HG03025 (cell line): Measurements from ENCODE around the gene LRRC1.
"Not testable (repeated sequence)": the region's sequence is repeated elsewhere in the genome, so short reads cannot be mapped to it uniquely, and the experiment has no call there.

Source experiments
- ATAC-seq: cut with Tn5 transposase; IDR thresholded peaks from one replicate; pipeline ENCODE4 v1.9.1; 2021; ENCODE audit warnings: mild to moderate bottlenecking, moderate library complexity; ENCODE audit not compliant: unreplicated experiment, low FRiP score

Gene LRRC1

GRCh38 chr6:53792016-53792415, 2.8 kb upstream of the LRRC1 start:
- ATAC-seq, result no peak

DNA sequence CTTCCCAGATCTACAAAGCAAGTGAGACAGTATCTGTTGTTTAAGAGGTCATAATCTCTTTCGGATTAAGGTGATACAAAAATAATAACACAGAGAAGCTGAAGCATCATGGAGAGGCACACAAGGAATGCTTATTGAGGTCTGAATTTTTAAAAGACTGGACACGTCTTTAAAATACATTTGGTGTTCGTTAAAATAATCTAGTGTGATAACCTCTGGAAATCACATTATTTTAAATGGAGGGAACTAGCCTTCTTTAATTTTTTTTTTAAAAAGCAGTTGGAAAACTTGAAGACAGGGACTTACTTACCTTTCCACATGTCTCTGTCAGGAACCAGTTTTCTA, 1.9 kb upstream of the LRRC1 start:
- ATAC-seq, result no peak

GRCh38 chr6:53793318-53794136, 1.3 kb upstream of the LRRC1 start:
- no peak for ATAC-seq

DNA sequence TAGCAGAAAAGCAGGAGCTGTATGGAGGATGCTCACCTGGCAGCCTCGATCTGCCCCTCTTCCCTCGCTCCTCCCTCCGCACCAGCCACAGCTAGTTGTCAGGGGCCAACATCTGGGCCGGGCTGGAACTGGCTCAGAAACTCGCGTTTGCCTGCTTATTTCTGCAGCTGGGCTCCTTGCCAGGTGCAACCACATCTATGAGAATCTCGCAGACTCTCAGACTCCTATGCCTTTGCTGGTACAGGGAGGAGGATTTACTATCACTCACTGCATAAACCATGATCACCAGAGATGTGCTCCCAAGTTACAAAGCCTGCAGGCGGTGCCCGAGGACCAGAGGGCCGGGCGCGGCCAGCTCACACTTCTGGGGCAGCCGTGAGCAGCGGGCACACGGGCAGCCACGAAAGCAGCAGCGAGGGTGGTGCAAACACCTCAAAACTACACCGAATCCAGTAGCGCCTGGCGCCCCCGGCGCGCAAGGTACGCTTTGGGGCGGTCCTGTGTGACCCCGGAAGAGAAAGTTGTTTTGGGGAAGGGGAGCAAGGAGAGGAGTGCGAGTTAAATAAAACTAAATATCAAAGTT, 577 bp upstream of the LRRC1 start:
- peak; percentile 41 for ATAC-seq

GRCh38 chr6:53795340-53795701, 516 bp downstream of the LRRC1 start:
- no peak for ATAC-seq

DNA sequence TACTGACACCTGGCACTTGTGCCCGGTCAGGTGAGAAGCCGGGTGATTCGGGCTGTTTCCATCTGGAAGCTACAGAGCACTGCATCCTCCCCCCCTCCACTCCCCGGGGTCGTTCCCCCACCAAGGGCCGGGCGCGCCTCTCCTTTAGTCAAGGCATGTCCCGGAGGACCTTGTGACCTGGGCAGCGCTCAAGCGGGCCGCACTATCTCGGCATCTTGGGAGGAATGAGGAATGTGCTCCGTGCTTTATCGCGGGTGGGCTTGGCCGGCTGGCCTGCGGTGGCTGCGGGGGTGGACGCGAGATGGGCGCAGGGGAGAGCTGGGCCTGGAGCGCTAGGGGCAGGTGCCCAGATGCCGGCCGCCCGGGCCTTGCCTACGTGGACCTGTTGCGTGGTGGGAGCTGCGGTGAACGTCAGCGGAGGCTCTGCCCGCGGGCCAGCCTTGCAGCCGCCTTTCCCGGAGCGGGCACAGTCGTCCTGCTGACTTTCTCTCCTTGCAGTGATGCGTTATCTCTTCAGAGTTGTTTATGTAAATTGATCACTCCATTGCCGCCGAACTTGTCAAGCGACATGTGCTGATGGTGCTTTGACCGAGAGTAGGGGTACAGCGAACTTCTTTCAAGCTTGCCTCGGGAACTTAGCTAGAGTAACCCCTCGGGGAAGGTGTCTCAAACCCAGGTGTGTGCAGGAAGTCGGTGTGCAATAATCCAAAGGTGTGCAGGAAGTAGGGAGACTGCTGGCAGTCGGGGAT, 1.1 kb downstream of the LRRC1 start:
- ATAC-seq, result no peak

DNA sequence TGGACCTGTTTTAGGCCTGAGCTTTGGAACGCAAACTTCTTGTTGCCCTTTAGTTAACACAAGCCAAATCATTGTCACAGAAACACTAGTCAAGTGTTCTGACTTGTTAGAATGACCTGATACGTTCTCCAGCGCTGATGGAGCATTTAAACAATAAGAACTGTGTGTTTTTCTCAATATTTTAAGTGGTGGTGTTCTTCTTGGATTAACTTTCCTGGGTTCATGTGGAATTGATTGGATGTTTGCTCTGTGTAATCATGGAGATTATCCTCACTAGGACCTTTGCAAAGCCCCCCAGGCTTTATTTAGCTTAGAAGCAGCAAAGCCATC, 1.6 kb downstream of the LRRC1 start:
- no peak for ATAC-seq

GRCh38 chr6:53796791-53797190, 2.0 kb downstream of the LRRC1 start:
- no peak for ATAC-seq

- ATAC-seq, result no peak
Observed at GRCh38 chr6:53797304-53797703, 2.5 kb downstream of the LRRC1 start.

GRCh38 chr6:53799340-53799739, 4.5 kb downstream of the LRRC1 start:
- no peak for ATAC-seq

GRCh38 chr6:53801022-53801421, 6.2 kb downstream of the LRRC1 start:
- ATAC-seq, result no peak

GRCh38 chr6:53802582-53802981, 7.8 kb downstream of the LRRC1 start:
- ATAC-seq, result no peak

- no peak for ATAC-seq
Observed at GRCh38 chr6:53803081-53803860, 8.5 kb downstream of the LRRC1 start.

- no peak for ATAC-seq
Observed at GRCh38 chr6:53805016-53805415, 10.2 kb downstream of the LRRC1 start.

DNA sequence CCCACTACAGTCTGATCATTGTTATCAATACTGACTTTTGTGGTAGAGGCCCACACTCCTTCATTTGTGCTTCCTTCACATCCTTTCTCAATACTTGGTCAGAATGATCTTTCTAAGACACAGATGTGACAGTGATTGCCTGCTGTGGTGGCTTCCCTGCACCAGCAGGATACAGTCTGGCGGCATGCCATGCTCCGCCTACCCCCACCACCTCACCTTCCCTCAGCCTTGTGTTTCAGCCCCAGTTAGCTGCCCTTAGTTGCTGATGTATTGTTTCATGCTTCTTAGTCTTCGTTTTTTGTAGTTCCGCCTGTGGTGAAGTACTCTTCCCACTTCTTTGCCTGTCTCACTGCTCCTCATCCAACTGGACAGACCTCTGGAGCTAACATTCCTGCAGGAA, 10.9 kb downstream of the LRRC1 start:
- no peak for ATAC-seq

DNA sequence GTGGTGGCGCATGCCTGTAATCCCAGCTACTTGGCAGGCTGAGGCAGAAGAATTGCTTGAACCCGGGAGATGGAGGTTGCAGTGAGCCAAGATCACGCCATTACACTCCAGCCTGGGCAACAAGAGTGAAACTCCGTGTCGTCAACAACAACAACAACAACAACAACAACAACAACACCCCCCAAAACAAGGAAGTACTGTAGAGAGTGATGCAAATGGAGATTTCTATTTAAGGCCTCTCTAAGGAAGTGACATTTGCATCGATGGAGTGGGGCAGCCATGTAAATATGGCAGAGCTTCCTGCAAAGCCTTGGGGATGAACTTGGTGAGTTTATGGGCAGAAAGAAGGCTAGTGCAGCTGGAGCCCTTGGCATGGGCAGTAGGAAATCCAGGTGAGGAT, 12.8 kb downstream of the LRRC1 start:
- ATAC-seq, result not testable (repeated sequence)

GRCh38 chr6:53808302-53808881, 13.6 kb downstream of the LRRC1 start:
- ATAC-seq, result no peak

GRCh38 chr6:53809691-53810090, 14.9 kb downstream of the LRRC1 start:
- no peak for ATAC-seq

- no peak for ATAC-seq
Observed at GRCh38 chr6:53811082-53811481, 16.3 kb downstream of the LRRC1 start.

DNA sequence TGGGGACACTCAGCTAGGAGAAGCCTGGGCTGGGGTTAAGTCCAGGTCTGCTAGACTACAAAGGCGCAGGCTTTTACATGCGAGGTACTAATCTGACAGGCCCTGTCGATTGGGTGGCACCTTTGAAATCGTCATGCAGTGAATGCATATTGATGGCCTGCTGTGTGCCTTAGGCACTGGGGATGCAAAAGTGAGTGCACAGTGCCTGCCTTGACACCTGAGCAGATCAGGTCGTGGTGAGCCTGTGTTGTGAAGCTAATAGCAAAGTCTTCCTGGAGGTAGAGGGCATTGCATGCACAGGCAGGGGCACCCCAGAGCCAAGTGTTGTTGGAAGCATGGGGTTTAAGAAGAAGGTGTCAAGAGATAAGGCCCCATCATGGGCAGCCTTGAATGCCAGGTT, 16.9 kb downstream of the LRRC1 start:
- no peak for ATAC-seq

DNA sequence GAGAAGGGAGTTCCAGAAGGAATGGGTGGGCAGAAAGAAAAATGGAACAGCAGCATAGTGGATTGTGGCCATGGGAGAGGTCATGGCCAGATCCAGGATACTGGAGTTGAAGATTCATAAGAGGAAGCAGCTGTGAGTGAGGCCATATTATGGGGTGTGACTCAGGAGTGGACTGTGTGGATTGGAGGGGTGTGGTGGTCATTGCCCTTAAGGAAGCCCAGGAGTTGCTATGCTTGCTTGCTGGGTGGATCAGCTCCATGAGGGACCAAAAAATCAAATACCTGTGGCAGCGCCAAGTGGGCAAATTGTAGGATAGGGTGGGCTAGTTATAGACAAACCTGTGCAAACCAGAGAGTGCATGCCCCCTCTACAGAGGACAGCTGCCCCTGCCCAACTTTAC, 18.3 kb downstream of the LRRC1 start:
- no peak for ATAC-seq
